Neural progenitor cell (in vitro differentiated cells): ENCODE data around the gene CALN1. TPM values are rescaled to one million over a fixed set of nuclear protein-coding genes. Genes with fewer than 3 reads are reported as not detected.

ENCODE experiments used
- DNase-seq: peaks from one replicate; pipeline ENCODE4 v3.0.0-alpha.2; 2016; ENCODE audit warnings: low spot score
- H2AFZ ChIP-seq: fragments of 200-600 bp; sonication (generic); replicated peaks from 2 replicates; pipeline ENCODE4 v1.6.1; 2016; ENCODE audit warnings: antibody characterized with exemption
- H3F3A ChIP-seq: fragments of 200-600 bp; sonication (generic); 2 replicates; pipeline ENCODE4 v1.6.1; 2016; ENCODE audit warnings: antibody characterized with exemption, low read depth
- H3K27ac ChIP-seq: fragments of 200-600 bp; sonication (generic); 2 replicates; pipeline ENCODE4 v1.5.1; 2016; ENCODE audit warnings: mild to moderate bottlenecking
- H3K27me3 ChIP-seq: fragments of 200-600 bp; sonication (generic); 2 replicates; pipeline ENCODE4 v1.6.1; 2016; ENCODE audit warnings: mild to moderate bottlenecking, moderate library complexity
- H3K36me3 ChIP-seq: fragments of 200-600 bp; sonication (generic); 2 replicates; pipeline ENCODE4 v1.5.1; 2016
- H3K4me1 ChIP-seq: fragments of 200-600 bp; sonication (generic); 2 replicates; pipeline ENCODE4 v1.6.1; 2016; ENCODE audit warnings: mixed run types
- H3K4me2 ChIP-seq: fragments of 200-600 bp; sonication (generic); 2 replicates; pipeline ENCODE4 v1.6.1; 2016
- H3K4me3 ChIP-seq: fragments of 200-600 bp; sonication (generic); 2 replicates; pipeline ENCODE4 v1.5.1; 2016
- H3K79me2 ChIP-seq: fragments of 200-600 bp; sonication (generic); 2 replicates; pipeline ENCODE4 v1.6.1; 2016; ENCODE audit warnings: low read depth
- H3K9ac ChIP-seq: fragments of 200-600 bp; sonication (generic); 2 replicates; pipeline ENCODE4 v1.6.1; 2016
- H3K9me3 ChIP-seq: fragments of 200-600 bp; sonication (generic); 2 replicates; pipeline ENCODE4 v1.5.1; 2016; ENCODE audit warnings: low read depth
- H4K20me1 ChIP-seq: fragments of 200-600 bp; sonication (generic); 2 replicates; pipeline ENCODE4 v1.6.1; 2016; ENCODE audit warnings: low read depth
- H3K27ac Mint-ChIP-seq: 3 replicates; pipeline ENCODE4 v1.8.0; 2021; ENCODE audit warnings: mixed read lengths
- H3K27me3 Mint-ChIP-seq: 2 replicates; pipeline ENCODE4 v1.8.0; 2022; ENCODE audit warnings: low read depth, mild to moderate bottlenecking, inconsistent platforms, moderate library complexity, mixed read lengths; ENCODE audit not compliant: insufficient read depth
- H3K36me3 Mint-ChIP-seq: 3 replicates; pipeline ENCODE4 v1.8.0; 2021; ENCODE audit warnings: mixed read lengths
- H3K4me1 Mint-ChIP-seq: 3 replicates; pipeline ENCODE4 v1.8.0; 2021; ENCODE audit warnings: mixed read lengths
- H3K4me3 Mint-ChIP-seq: 3 replicates; pipeline ENCODE4 v1.8.0; 2021; ENCODE audit warnings: mild to moderate bottlenecking, moderate library complexity, mixed read lengths
- H3K9me3 Mint-ChIP-seq: 3 replicates; pipeline ENCODE4 v1.8.0; 2020; ENCODE audit warnings: mixed read lengths
- EZH2 ChIP-seq: fragments of 200-600 bp; sonication (generic); IDR thresholded peaks from 2 replicates; pipeline ENCODE4 v1.6.1; 2017; ENCODE audit warnings: antibody characterized with exemption, mild to moderate bottlenecking, moderate library complexity
- EZH2phosphoT487 ChIP-seq: fragments of 200-600 bp; sonication (generic); IDR thresholded peaks from 2 replicates; pipeline ENCODE4 v1.6.1; 2017; ENCODE audit warnings: antibody characterized with exemption
- total RNA-seq: library from RNA; depleted of rRNA; stranded (reverse); fragments of >200 nt; gene quantifications from 2 replicates; pipeline ENCODE4 v1.2.3, GENCODE V29; 2015; ENCODE audit warnings: low replicate concordance
- TF ChIP-seq, protein P1 (sequence below): fragments of 200-600 bp; sonication (generic); IDR thresholded peaks from 2 replicates; pipeline ENCODE4 v1.5.1; 2017; ENCODE audit warnings: antibody characterized with exemption, mild to moderate bottlenecking

CALN1 gene
- total RNA-seq, 1 donor from 2014 or later: 3.1 TPM

DNA sequence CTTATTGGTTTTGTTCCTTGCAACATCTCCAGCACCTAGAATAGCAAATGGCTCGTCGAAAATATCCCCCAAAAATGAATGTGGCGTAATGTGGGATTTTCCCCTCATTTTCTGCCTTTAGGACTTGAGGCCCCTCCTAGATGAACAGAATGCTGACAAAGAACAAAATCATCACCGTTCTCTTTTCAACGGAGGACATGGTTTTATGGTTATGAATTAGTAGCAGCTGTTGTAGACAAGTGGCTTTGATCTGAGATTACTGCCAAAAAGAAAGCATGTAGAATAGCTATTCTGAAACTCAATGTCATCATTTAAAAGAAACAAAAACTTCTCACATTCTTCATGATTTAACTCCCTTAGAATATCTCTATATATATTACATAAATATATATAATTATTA lies 17.2 kb upstream of the CALN1 start:
- H3K9me3 ChIP-seq: no peaks in the 10 kb centered on the region
- H3K9me3 Mint-ChIP-seq: no peaks in the 10 kb centered on the region
- no peak overlapping the region for H3K4me2 ChIP-seq
- no peak overlapping the region for H3K27ac Mint-ChIP-seq
- TF ChIP-seq EZH2phosphoT487: no peak
- TF ChIP-seq EZH2: no peak
- TF ChIP-seq, protein P1, sequence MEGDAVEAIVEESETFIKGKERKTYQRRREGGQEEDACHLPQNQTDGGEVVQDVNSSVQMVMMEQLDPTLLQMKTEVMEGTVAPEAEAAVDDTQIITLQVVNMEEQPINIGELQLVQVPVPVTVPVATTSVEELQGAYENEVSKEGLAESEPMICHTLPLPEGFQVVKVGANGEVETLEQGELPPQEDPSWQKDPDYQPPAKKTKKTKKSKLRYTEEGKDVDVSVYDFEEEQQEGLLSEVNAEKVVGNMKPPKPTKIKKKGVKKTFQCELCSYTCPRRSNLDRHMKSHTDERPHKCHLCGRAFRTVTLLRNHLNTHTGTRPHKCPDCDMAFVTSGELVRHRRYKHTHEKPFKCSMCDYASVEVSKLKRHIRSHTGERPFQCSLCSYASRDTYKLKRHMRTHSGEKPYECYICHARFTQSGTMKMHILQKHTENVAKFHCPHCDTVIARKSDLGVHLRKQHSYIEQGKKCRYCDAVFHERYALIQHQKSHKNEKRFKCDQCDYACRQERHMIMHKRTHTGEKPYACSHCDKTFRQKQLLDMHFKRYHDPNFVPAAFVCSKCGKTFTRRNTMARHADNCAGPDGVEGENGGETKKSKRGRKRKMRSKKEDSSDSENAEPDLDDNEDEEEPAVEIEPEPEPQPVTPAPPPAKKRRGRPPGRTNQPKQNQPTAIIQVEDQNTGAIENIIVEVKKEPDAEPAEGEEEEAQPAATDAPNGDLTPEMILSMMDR: no peak
- H3K4me1 Mint-ChIP-seq: no peaks in the 10 kb centered on the region
- no peak overlapping the region for H3K4me3 Mint-ChIP-seq
- peaks cover 5% of the 10 kb centered on the region for H3K27me3 Mint-ChIP-seq
- H3K79me2 ChIP-seq: no peaks in the 10 kb centered on the region
- H3K36me3 ChIP-seq: no peaks in the 10 kb centered on the region
- H3K9ac ChIP-seq: no peak overlapping the region
- no peaks in the 10 kb centered on the region for H3F3A ChIP-seq
- H3K4me1 ChIP-seq: no peaks in the 10 kb centered on the region
- no peaks in the 10 kb centered on the region for H3K36me3 Mint-ChIP-seq
- no peak for DNase-seq
- no peak overlapping the region for H2AFZ ChIP-seq
- H3K27ac ChIP-seq: no peak overlapping the region
- no peak overlapping the region for H3K4me3 ChIP-seq
- no peaks in the 10 kb centered on the region for H4K20me1 ChIP-seq
- no peaks in the 10 kb centered on the region for H3K27me3 ChIP-seq

GRCh38 chr7:72416846-72417245 lies 4.7 kb upstream of the CALN1 start:
- no peak overlapping the region for H2AFZ ChIP-seq
- no peaks in the 10 kb centered on the region for H3K27me3 ChIP-seq
- Mint-ChIP-seq H3K4me1 (no peaks in the 10 kb centered on the region), H3K36me3 (no peaks in the 10 kb centered on the region), H3K27ac (no peak overlapping the region), H3K9me3 (peaks cover 6% of the 10 kb centered on the region), H3K4me3 (no peak overlapping the region), H3K27me3 (peaks cover 2% of the 10 kb centered on the region)
- no peak overlapping the region for H3K4me3 ChIP-seq
- H3K4me1 ChIP-seq: no peaks in the 10 kb centered on the region
- no peak overlapping the region for H3K4me2 ChIP-seq
- no peaks in the 10 kb centered on the region for H4K20me1 ChIP-seq
- H3F3A ChIP-seq: no peaks in the 10 kb centered on the region
- H3K9ac ChIP-seq: no peak overlapping the region
- no peak overlapping the region for H3K27ac ChIP-seq
- TF ChIP-seq, protein P1: no peak
- TF ChIP-seq EZH2phosphoT487 (no peak), EZH2 (no peak)
- H3K36me3 ChIP-seq: no peaks in the 10 kb centered on the region
- H3K79me2 ChIP-seq: no peaks in the 10 kb centered on the region
- DNase-seq: no peak
- no peaks in the 10 kb centered on the region for H3K9me3 ChIP-seq

DNA sequence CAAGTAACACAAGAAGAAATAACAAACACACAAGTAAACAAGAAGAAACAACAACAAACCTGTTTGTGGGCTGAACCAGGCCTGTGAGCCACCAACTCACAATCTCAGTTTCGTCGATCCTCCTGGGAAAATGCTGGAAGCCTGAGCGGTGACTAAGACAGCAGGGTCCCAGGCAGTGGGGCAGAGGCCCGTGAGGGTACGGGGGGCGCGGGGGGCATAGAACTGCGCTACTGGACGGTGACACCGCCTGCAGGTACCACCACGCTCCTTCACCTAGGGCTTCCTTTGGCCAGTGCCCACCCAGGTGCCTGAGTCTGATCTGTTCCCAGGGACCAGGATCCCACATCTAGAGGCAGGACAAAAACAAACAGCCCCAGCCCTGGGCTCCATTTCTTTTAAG lies 3.4 kb upstream of the CALN1 start:
- H3K27ac Mint-ChIP-seq: no peak overlapping the region
- H3K4me2 ChIP-seq: no peak overlapping the region
- H3K4me3 ChIP-seq: no peak overlapping the region
- H3K4me1 ChIP-seq: no peaks in the 10 kb centered on the region
- no peak overlapping the region for H3K27ac ChIP-seq
- no peaks in the 10 kb centered on the region for H3F3A ChIP-seq
- TF ChIP-seq EZH2phosphoT487: no peak
- TF ChIP-seq, protein P1: no peak
- H4K20me1 ChIP-seq: no peaks in the 10 kb centered on the region
- no peaks in the 10 kb centered on the region for H3K36me3 ChIP-seq
- no peak overlapping the region for H3K4me3 Mint-ChIP-seq
- H3K36me3 Mint-ChIP-seq: no peaks in the 10 kb centered on the region
- H3K27me3 ChIP-seq: no peaks in the 10 kb centered on the region
- DNase-seq: no peak
- no peak overlapping the region for H2AFZ ChIP-seq
- no peaks in the 10 kb centered on the region for H3K9me3 ChIP-seq
- no peaks in the 10 kb centered on the region for H3K4me1 Mint-ChIP-seq
- H3K27me3 Mint-ChIP-seq: peaks cover 2% of the 10 kb centered on the region
- H3K79me2 ChIP-seq: no peaks in the 10 kb centered on the region
- no peak overlapping the region for H3K9ac ChIP-seq
- H3K9me3 Mint-ChIP-seq: peaks cover 2% of the 10 kb centered on the region
